HepG2 (cell line): ENCODE measurements around the gene SYNDIG1. TPM values are rescaled to one million over a fixed set of nuclear protein-coding genes. Genes with fewer than 3 reads are reported as not detected.

ENCODE experiments used
- ATAC-seq: fragments of 200-7000 bp; cut with Tn5 transposase; 3 replicates; pipeline ENCODE4 v1.9.1; 2020; ENCODE audit warnings: mild to moderate bottlenecking, moderate library complexity
- BruUV-seq: library from RNA; stranded (reverse); fragments of 400-500 nt; replicated peaks from 2 replicates; lab custom pipeline; 2021; lab: Mats Ljungman, UMichigan
- CTCF ChIA-PET: fragments of 300-600 bp; formaldehyde crosslinking; extraction: SDS; loops from one replicate; lab custom pipeline; 2021; ENCODE audit warnings: low total read pairs, inconsistent platforms, low intra/inter-chr PET ratio; lab: Yijun Ruan, JAX
- POLR2A ChIA-PET: fragments of 350-600 bp; sonication (Branson Sonifier 250); formaldehyde crosslinking; loops from one replicate; lab custom pipeline; 2020; ENCODE audit warnings: antibody characterized with exemption, inconsistent platforms; lab: Yijun Ruan, JAX
- DNase-seq: peaks from one replicate; pipeline ENCODE4 v3.0.0-alpha.2; 2015; ENCODE audit warnings: low spot score
- FAIRE-seq: peaks from 3 replicates; lab custom pipeline; 2011; peaks lifted over from hg19 to GRCh38; lab: Jason Lieb, UNC
- H2AFZ ChIP-seq: one replicate; pipeline ENCODE4 v1.6.1; 2011; ENCODE audit warnings: low read length, inconsistent platforms
- H3K27ac ChIP-seq: fragments of 300-600 bp; 3 replicates; pipeline ENCODE4 v1.8.0; 2011; ENCODE audit warnings: mixed run types, mild to moderate bottlenecking, mixed read lengths, low read length, inconsistent platforms; ENCODE audit not compliant: insufficient read depth; ENCODE audit errors: extremely low read length
- H3K27me3 ChIP-seq, 2 experiments: fragments of 200-600 bp in 1 of 2; 2 replicates in 1 of 2; 3 replicates in 1 of 2; pipeline versions ENCODE4 v1.6.0 to v1.8.0; 2011; ENCODE audit warnings: low read length in 2 of 2, mild to moderate bottlenecking in 2 of 2, moderate library complexity in 2 of 2, inconsistent platforms in 1 of 2; ENCODE audit not compliant: insufficient read depth in 2 of 2, control insufficient read depth in 1 of 2
- H3K36me3 ChIP-seq, 2 experiments: fragments of 200-600 bp in 1 of 2; replicated peaks in 1 of 2; 2 replicates in 1 of 2; 3 replicates in 1 of 2; pipeline versions ENCODE4 v1.5.1 to v1.8.0; 2011; ENCODE audit warnings: low read length in 2 of 2, inconsistent platforms in 1 of 2; ENCODE audit not compliant: insufficient read depth in 2 of 2, control insufficient read depth in 1 of 2
- H3K4me1 ChIP-seq: 2 replicates; pipeline ENCODE4 v1.5.1; 2012; ENCODE audit warnings: low read length, inconsistent platforms; ENCODE audit not compliant: insufficient read depth
- H3K4me2 ChIP-seq: 2 replicates; pipeline ENCODE4 v1.6.0; 2011; ENCODE audit warnings: low read depth, low read length, inconsistent platforms
- H3K4me3 ChIP-seq, 3 experiments: fragments of 200-600 bp in 1 of 3; sonication (generic), shearing (Covaris generic) in 1 of 3; replicated peaks in 1 of 3; 2 replicates each; pipeline ENCODE4 v1.5.1; 2011 to 2016; ENCODE audit warnings: low read length in 3 of 3, inconsistent platforms in 2 of 3, low read depth in 2 of 3, mild to moderate bottlenecking in 2 of 3, control low read depth in 1 of 3, mixed read lengths in 1 of 3; ENCODE audit not compliant: insufficient read depth in 1 of 3
- H3K79me2 ChIP-seq: one replicate; pipeline ENCODE4 v1.6.1; 2011; ENCODE audit warnings: low read length, inconsistent platforms; ENCODE audit not compliant: insufficient read depth
- H3K9ac ChIP-seq: 2 replicates; pipeline ENCODE4 v1.6.0; 2011; ENCODE audit warnings: mild to moderate bottlenecking, low read depth, low read length, inconsistent platforms; ENCODE audit not compliant: insufficient read depth
- H3K9me3 ChIP-seq: 2 replicates; pipeline ENCODE4 v1.5.1; 2012; ENCODE audit warnings: mild to moderate bottlenecking, low read length
- H4K20me1 ChIP-seq: 2 replicates; pipeline ENCODE4 v1.6.0; 2011; ENCODE audit warnings: inconsistent platforms, mild to moderate bottlenecking, low read length, moderate library complexity; ENCODE audit not compliant: insufficient read depth
- ADNP ChIP-seq: sonication (generic); formaldehyde crosslinking; IDR thresholded peaks from 2 replicates; pipeline ENCODE4 v1.4.0; 2020; ENCODE audit warnings: missing genetic modification reagents
- DMAP1 ChIP-seq: IDR thresholded peaks from 2 replicates; pipeline ENCODE4 v1.6.1; 2016
- GATAD2A ChIP-seq: IDR thresholded peaks from 2 replicates; pipeline ENCODE4 v1.6.1; 2016
- HMGA1 ChIP-seq: sonication (generic); formaldehyde crosslinking; conservative IDR thresholded peaks from 2 replicates; pipeline ENCODE4 v1.4.0; 2020; ENCODE audit warnings: missing genetic modification reagents
- KDM6A ChIP-seq: IDR thresholded peaks from 2 replicates; pipeline ENCODE4 v1.6.1; 2016; ENCODE audit warnings: low read depth
- MEF2D ChIP-seq: sonication (generic); formaldehyde crosslinking; IDR thresholded peaks from 2 replicates; pipeline ENCODE4 v1.5.1; 2020; ENCODE audit warnings: mild to moderate bottlenecking, missing genetic modification reagents
- REL ChIP-seq: sonication (generic); formaldehyde crosslinking; conservative IDR thresholded peaks from 2 replicates; pipeline ENCODE4 v1.8.0; 2022; ENCODE audit warnings: mild to moderate bottlenecking, missing genetic modification reagents, moderate library complexity
- TBL1XR1 ChIP-seq: fragments of 150-350 bp; IDR thresholded peaks from 2 replicates; pipeline ENCODE4 v1.6.1; 2014; ENCODE audit warnings: borderline replicate concordance, low read length; ENCODE audit not compliant: partially characterized antibody
- TRIM24 ChIP-seq: sonication (generic); formaldehyde crosslinking; IDR thresholded peaks from 2 replicates; pipeline ENCODE4 v1.8.0; 2022; ENCODE audit warnings: mild to moderate bottlenecking, missing genetic modification reagents
- ZBTB42 ChIP-seq: sonication (generic); formaldehyde crosslinking; IDR thresholded peaks from 2 replicates; pipeline ENCODE4 v1.5.0; 2020; ENCODE audit warnings: mild to moderate bottlenecking, missing genetic modification reagents
- ZFY ChIP-seq: sonication (generic); formaldehyde crosslinking; IDR thresholded peaks from 2 replicates; pipeline ENCODE4 v1.4.0; 2020; ENCODE audit warnings: missing genetic modification reagents
- ZNF841 ChIP-seq: sonication (generic); formaldehyde crosslinking; IDR thresholded peaks from 2 replicates; pipeline ENCODE4 v1.8.1; 2023; ENCODE audit warnings: missing genetic modification reagents, borderline replicate concordance
- WGBS: methylation state at CpG from one replicate; pipeline ENCODE4 v1.1.6; 2017; ENCODE audit warnings: low lambda C conversion rate; 5-methylcytosine and 5-hydroxymethylcytosine counted together
- in situ Hi-C: cut with HindIII; loops from 2 replicates; pipeline ENCODE4 v1.10.0; 2017; ENCODE audit warnings: low pct_unique_long_range_greater_than_20kb; ENCODE audit not compliant: extremely low pct_ligation_motif_present
- intact Hi-C: fragments of 100-400 bp; cut with micrococcal nuclease; formaldehyde crosslinking; loops from one replicate; pipeline ENCODE4 v1.10.0; 2022; ENCODE audit not compliant: unreplicated experiment
- polyA plus RNA-seq, 8 experiments: library from polyadenylated mRNA; depleted of rRNA in 3 of 8; stranded (reverse) in 7 of 8; unstranded in 1 of 8; fragments of >200 nt; fragmentation: Illumina TruSeq in 4 of 8; extraction: Trizol in 4 of 8; gene quantifications; 2 replicates each; pipeline versions ENCODE4 v1.2.1 to v1.2.3, GENCODE V29; 2011 to 2016; ENCODE audit warnings: low read depth in 4 of 8, missing spikeins in 1 of 8, mixed read lengths in 1 of 8; ENCODE audit not compliant: insufficient read depth in 1 of 8
- total RNA-seq, 5 experiments: library from RNA; depleted of rRNA; stranded (reverse); fragments of >200 nt; fragmentation: Illumina TruSeq; extraction: Trizol; gene quantifications; 2 replicates each; pipeline ENCODE4 v1.2.3, GENCODE V29; 2016; ENCODE audit warnings: low read depth in 1 of 5
- TF ChIP-seq, protein P1 (sequence below): sonication (generic); formaldehyde crosslinking; IDR thresholded peaks from 2 replicates; pipeline ENCODE4 v1.4.0; 2020; ENCODE audit warnings: low read depth, mild to moderate bottlenecking, missing genetic modification reagents
- TF ChIP-seq, protein P2 (sequence below): IDR thresholded peaks from 2 replicates; pipeline ENCODE4 v1.6.1; 2016; ENCODE audit warnings: missing genetic modification reagents, missing compliant biosample characterization
- TF ChIP-seq, protein P3 (sequence below): sonication (generic); formaldehyde crosslinking; IDR thresholded peaks from 2 replicates; pipeline ENCODE4 v1.5.0; 2020; ENCODE audit warnings: missing genetic modification reagents, mild to moderate bottlenecking, borderline replicate concordance

The SYNDIG1 gene
- total and polyA plus RNA-seq, 2 of the 13 experiments (the other 11 are each of a cell fraction or from before 2014, with no cell fraction given), result not detected

DNA sequence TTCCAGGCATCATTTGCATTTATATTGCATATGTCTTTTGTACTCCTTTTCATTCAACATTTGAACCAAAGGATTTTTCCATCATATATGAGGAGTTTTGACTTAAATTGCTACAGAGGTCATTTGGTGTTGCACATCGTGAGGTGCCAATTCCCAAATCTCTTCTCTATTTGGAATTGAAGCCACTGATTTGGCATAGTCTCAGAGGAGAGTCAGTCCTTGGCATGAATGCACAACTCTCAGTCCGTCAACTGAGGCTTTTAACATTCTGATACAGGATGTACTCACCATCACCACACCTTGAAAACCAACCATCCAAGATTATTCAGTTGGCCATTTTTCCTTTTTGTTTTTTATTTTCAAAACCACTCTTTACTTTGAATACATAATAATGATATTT lies 31.1 kb upstream of the SYNDIG1 start (continued):
- TF ChIP-seq, protein P1, sequence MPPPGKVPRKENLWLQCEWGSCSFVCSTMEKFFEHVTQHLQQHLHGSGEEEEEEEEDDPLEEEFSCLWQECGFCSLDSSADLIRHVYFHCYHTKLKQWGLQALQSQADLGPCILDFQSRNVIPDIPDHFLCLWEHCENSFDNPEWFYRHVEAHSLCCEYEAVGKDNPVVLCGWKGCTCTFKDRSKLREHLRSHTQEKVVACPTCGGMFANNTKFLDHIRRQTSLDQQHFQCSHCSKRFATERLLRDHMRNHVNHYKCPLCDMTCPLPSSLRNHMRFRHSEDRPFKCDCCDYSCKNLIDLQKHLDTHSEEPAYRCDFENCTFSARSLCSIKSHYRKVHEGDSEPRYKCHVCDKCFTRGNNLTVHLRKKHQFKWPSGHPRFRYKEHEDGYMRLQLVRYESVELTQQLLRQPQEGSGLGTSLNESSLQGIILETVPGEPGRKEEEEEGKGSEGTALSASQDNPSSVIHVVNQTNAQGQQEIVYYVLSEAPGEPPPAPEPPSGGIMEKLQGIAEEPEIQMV (CRISPR knock-in tag), result no peak
- TF ChIP-seq ZBTB42 (CRISPR knock-in tag) (no peak), ZFY (CRISPR knock-in tag) (no peak), TBL1XR1 (no peak), REL (no peak), TRIM24 (no peak), KDM6A (CRISPR knock-in tag) (no peak), DMAP1 (no peak), HMGA1 (no peak), MEF2D (CRISPR knock-in tag) (no peak), ZNF841 (CRISPR knock-in tag) (no peak)
- TF ChIP-seq, protein P2, sequence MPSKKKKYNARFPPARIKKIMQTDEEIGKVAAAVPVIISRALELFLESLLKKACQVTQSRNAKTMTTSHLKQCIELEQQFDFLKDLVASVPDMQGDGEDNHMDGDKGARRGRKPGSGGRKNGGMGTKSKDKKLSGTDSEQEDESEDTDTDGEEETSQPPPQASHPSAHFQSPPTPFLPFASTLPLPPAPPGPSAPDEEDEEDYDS (CRISPR knock-in tag), result no peak

DNA sequence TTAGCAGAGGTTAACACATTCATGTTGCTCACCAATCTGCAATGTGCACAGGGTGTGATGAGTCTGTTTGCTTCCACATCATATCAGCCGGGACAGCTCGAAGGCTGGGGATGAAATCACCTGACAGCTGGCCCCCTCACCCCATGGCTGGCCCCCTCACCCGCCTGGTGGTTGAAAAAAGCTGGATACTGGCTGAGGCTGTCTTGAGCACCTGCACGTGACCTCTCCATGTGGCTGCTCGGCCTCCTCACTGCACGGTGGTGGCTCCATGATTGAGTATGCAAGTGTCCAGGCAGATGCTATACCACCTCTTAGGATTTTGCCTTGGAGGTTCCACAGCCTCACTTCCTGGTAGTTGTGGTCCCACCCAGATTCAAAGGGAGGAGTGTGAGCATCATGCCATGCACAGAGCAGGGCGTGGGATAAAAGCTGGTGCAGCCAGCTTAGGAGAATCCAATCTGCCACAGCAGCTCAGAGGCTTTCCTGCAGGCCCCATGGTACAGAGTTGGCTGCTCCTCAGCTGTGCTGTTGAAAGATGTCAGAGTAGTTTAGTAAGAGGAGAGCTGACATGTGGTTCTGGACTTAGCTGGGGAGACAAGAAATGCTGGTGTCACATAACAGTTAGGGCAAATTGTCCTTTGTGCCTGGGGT lies 29.6 kb upstream of the SYNDIG1 start:
- ChIA-PET CTCF (no interaction called here), POLR2A (no interaction called here)
- intact Hi-C loops, result no loop called here
- Histone ChIP-seq H3K9me3 (no peaks in the 10 kb centered on the region), H3K4me2 (no peak overlapping the region), H3K4me3 (no peak overlapping the region), H3K27me3 (peaks cover 1 to 4% of the 10 kb centered on the region in 2 experiments; a peak in 2 of 5 replicates), H3K27ac (no peak overlapping the region), H3K79me2 (no peaks in the 10 kb centered on the region)
- no peak for DNase-seq
- in situ Hi-C loops, result no loop called here
- BruUV-seq, result no TSS peak
- WGBS, result 8% methylated on average over 7 of the region's 7 CpGs
- ATAC-seq, result no peak
- no peak for FAIRE-seq
- TF ChIP-seq, protein P3, sequence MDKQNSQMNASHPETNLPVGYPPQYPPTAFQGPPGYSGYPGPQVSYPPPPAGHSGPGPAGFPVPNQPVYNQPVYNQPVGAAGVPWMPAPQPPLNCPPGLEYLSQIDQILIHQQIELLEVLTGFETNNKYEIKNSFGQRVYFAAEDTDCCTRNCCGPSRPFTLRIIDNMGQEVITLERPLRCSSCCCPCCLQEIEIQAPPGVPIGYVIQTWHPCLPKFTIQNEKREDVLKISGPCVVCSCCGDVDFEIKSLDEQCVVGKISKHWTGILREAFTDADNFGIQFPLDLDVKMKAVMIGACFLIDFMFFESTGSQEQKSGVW (CRISPR knock-in tag), result no peak
- TF ChIP-seq ADNP (no peak), GATAD2A (CRISPR knock-in tag) (no peak), DMAP1 (no peak)
- TF ChIP-seq, all 625 proteins: peak for 0
- H2AFZ ChIP-seq, result no peak overlapping the region
- no peak overlapping the region for H3K9ac ChIP-seq
- H3K4me1 ChIP-seq, result no peaks in the 10 kb centered on the region
- no peaks in the 10 kb centered on the region for H4K20me1 ChIP-seq
- no peaks in the 10 kb centered on the region for H3K36me3 ChIP-seq
